Activated CD8-positive, alpha-beta memory T cell treated with anti-CD3 and anti-CD28 coated beads, Interleukin-2, amount 50 U/mL, for 48 hours (primary cell): Measurements from ENCODE around the gene PWWP2B.

ENCODE experiments used
- DNase-seq: peaks from one replicate; pipeline ENCODE4 v3.0.0-alpha.2; 2020

Gene PWWP2B

DNA sequence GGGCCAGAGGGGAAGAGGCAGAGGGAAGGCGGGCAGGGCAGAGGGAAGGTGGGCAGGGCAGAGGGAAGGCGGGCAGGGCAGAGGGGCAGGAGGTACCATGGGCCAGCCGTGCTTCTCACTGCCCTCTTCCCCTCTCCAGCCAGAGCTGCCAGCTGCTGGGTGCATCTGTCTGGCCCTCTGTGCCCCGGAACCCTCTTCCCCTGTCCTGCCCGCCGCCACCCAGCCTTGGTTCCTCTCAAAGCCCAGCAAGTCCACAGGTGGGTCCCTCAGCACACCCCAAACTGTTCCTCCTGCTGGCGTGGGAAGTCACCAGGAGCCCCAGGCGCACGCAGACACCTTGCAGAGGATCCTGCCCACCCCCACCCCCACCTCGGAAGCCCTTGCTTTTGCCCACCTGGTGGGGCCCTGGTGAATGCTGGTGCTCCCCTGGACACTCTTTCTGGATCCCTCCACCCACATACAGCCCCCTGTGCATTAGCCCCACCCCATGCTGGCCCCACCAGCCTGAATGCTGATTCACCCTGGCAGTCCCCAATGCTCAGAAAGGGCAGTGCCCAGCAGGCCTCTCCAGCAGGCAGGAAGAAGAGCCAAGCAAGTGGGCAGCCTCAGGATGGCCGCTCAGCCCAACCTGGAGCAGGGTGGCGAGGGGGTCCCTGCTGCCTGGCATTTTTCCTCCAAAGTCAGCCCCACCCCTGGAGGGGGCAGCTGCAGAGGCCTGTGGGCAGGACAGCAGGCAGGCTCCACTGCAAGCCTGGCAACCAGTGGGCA, 1.9 kb upstream of the PWWP2B start:
- DNase-seq, result no peak

- no peak for DNase-seq
Measured at GRCh38 chr10:132395704-132396493, 1.1 kb upstream of the PWWP2B start.

DNA sequence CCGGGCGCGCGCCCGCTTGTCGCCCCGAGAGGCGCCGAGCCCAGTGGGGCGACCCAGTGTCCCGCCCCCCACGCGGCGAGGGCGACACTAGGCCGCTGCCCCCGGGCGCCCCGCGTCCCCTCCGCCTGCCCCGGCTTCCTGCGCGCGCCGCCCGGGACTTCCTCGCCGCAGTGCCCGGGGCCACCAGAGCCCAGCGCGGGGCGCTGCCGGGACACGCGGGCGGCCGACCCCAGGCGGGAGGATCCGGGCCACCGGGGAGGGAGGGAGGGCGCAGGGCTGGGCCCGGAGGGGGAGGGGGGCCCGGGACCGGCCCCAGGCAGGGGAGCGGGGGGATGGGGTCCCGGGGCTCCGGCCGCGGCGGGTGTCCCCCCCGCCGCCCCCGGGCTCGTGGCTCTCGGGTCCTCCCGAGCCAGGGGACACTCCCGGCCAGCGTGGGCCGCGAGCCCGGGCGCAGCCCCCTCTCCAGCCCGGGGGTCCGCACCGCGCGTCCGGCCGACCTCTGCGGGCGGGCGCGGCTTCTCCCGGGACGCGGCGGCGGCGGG, 435 bp upstream of the PWWP2B start:
- peak; percentile 80 for DNase-seq

GRCh38 chr10:132397671-132398565, 918 bp downstream of the PWWP2B start:
- DNase-seq, result peak; percentile 73

GRCh38 chr10:132398566-132398991, 1.6 kb downstream of the PWWP2B start:
- no peak for DNase-seq

DNA sequence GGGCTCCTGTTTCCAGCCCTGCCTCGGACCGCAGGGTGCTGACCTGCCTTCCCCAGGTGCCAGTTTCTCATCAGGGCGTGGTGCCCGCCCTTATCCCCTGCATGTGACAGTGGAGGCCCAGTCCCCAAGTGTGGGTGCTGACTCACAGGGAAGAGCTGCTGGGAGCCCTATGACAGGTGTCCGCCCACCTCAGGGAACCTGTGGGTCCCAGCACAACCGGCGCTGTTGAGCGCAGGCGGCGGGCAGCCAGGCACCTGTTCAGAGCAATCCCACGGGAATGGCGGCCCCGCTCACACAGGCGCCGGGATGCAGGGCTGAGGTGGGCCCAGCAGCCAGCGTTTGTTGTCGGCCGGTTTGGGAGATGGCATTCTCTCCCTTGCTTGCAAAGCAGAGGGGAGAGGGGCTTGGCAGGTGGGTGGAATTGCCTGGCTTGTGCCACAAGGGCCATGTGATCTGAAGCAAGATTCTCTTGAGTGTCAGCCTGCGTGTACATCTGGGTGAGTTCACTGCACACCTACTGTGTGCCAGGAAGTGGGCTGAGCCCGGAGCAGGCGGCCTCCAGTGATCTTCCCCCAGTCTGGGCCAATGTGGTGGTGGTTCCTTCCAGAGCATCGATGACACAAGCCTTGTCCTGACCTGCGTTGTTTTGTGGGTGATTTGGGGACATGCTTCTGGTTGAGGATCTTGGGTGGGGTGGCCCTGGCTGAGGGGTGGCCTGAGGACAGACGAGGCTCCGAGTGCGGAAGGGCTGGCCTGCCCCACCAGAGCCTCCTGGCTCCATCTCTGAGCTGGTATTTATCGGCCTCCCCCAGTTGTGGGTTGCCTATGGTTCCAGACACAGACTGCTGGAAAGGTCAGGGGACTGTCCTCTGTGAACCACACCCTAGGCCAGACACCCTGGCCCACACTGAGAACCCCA, 2.4 kb downstream of the PWWP2B start:
- no peak for DNase-seq

- DNase-seq, result no peak
Measured at GRCh38 chr10:132400041-132400546, 3.1 kb downstream of the PWWP2B start.

- no peak for DNase-seq
Measured at GRCh38 chr10:132400547-132401151, 3.6 kb downstream of the PWWP2B start.

DNA sequence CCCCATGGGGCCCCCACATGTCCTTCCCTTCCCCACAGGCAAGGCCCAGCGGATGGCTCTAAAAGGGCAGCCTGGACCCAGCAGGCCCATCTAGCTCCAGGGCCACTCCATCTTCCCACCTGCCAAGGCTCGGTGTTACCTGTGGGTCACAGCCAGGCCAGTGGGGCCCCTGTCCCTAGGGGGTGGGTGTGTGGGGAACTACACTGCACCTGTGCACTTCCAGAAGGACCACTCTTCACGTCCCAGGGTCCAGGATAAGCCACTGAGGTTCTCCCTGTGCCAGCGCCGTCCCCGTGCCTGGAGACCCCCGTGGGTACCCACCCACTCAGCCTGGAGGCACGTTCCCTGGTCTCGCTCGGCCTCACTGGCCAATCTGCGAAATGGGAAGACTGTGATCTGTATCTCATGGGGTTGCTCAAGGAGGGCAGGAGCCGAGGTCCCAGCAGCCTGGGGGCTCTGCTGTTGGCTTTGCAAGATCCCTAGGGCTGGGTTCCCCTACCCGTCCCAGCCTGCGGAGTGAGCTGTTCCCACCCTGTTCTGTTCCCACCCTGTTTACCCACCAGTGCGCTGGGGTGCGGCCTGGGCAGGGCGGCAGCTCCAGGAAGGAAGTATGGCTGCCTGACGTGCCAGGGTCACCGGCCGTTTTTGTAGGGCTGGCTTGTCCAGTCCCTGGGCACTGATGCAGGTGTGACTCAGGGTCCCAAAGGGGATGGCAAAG, 4.6 kb downstream of the PWWP2B start:
- no peak for DNase-seq

DNA sequence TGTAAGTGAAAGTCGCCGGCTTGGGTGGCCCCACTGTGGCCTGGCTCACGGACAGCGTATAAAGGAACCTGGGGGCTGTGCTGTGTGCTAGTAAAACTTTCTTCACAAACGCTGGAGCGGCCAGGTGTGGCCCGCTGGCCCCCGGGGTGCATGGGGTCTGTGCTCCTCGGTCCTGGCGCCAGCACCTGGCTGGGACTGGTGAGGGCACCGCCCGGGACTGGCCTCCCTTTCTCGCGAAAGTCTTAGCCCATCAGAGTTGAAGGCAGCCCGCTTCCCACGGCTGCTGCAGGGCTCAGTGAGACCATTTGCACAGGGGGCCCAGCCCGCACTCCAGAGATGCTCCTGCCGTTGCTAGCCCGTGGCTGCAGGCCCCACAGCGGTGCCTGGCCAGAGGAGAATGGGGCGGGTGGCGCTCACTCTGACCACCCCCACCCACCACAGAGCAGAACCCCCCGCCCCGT, 5.8 kb downstream of the PWWP2B start:
- no peak for DNase-seq

GRCh38 chr10:132403511-132404168, 6.6 kb downstream of the PWWP2B start:
- DNase-seq, result no peak

DNA sequence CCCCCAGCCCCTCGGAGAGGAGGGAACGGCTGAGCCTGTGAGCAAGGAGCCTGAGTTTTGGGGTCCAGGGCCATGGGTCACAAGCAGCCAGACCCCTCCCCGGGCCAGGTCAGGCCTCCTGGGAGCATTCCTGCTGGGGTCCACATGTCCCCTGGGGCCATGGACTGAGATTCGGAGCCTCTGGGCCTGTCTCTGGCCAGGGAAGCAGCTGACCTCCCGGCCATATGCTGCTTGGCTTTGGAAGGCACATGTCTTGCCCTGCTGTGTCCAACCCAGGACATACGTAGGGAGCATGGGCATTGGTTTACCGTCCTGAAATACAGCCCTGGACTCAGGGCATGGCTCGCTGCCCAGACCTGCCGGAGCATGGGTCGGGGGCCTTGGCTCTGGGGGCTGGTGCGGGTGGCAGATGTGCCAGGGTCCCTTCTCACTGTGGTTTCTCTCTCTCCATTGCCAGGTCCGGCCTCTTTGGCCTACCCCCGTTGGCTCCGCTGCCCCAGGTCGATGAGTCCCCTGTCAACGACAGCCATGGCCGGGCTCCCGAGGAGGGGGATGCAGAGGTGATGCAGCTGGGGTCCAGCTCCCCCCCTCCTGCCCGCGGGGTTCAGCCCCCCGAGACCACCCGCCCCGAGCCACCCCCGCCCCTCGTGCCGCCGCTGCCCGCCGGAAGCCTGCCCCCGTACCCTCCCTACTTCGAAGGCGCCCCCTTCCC, 7.3 kb downstream of the PWWP2B start:
- DNase-seq, result no peak

GRCh38 chr10:132404911-132405462, 8.0 kb downstream of the PWWP2B start:
- DNase-seq, result no peak

- no peak for DNase-seq
Measured at GRCh38 chr10:132405463-132405991, 8.5 kb downstream of the PWWP2B start.

- DNase-seq, result no peak
Measured at GRCh38 chr10:132406181-132406580, 9.2 kb downstream of the PWWP2B start.

- DNase-seq, result no peak
Measured at GRCh38 chr10:132406750-132407149, 9.8 kb downstream of the PWWP2B start.

DNA sequence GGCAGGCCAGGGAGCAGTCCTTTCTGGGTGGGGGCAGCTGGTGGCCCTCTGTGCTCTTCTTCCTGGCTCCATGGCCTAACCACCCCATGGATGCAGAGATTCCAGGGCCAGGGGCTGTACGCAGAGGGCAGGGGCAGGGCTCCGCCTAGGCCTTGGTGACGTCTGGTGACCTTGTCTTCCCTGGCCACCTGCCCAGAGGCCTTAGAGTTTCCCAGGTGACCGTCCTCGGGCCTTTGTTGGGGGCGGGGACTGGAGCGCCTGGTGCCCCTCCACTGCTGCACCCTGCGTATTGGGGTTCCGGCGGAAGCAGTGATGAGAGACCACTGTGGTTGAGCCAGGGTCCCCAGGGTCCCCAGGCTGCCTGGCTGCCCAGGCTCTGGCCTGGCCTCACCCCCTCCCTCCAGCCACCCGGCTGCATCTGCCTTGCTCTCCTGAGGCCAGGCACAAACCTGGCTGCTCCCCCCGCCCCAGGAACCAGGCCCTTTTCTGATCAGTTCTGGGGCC, 10.3 kb downstream of the PWWP2B start:
- no peak for DNase-seq

GRCh38 chr10:132407846-132408278, 10.9 kb downstream of the PWWP2B start:
- no peak for DNase-seq
